HepG2 (cell line): ENCODE data around the gene RPL32. TPM values are rescaled to one million over a fixed set of nuclear protein-coding genes. Genes with fewer than 3 reads are reported as not detected.

Source experiments
- AKNA ChIP-seq: sonication (generic); formaldehyde crosslinking; IDR thresholded peaks from 2 replicates; pipeline ENCODE4 v1.4.0; 2020; ENCODE audit warnings: missing genetic modification reagents, borderline replicate concordance
- ATF1 ChIP-seq: IDR thresholded peaks from 2 replicates; pipeline ENCODE4 v1.6.1; 2016; ENCODE audit warnings: mild to moderate bottlenecking, control low read depth
- ATF7-NPFF ChIP-seq: sonication (generic); formaldehyde crosslinking; IDR thresholded peaks from 2 replicates; pipeline ENCODE4 v1.8.1; 2023; ENCODE audit warnings: mild to moderate bottlenecking, low read depth, missing genetic modification reagents, moderate library complexity
- DNMT3B ChIP-seq: conservative IDR thresholded peaks from 2 replicates; pipeline ENCODE4 v1.6.1; 2016; ENCODE audit warnings: missing biosample characterization, control low read depth
- ETV5 ChIP-seq: IDR thresholded peaks from 2 replicates; pipeline ENCODE4 v1.6.1; 2018; ENCODE audit warnings: missing biosample characterization, missing genetic modification reagents, inconsistent platforms, borderline replicate concordance
- MED13 ChIP-seq: sonication (generic); formaldehyde crosslinking; IDR thresholded peaks from 2 replicates; pipeline ENCODE4 v1.5.0; 2020; ENCODE audit warnings: missing genetic modification reagents
- PHF21A ChIP-seq: sonication (generic); formaldehyde crosslinking; IDR thresholded peaks from 2 replicates; pipeline ENCODE4 v1.5.0; 2020; ENCODE audit warnings: mild to moderate bottlenecking, missing genetic modification reagents
- PRMT3 ChIP-seq: sonication (generic); formaldehyde crosslinking; IDR thresholded peaks from 2 replicates; pipeline ENCODE4 v1.8.1; 2022; ENCODE audit warnings: low read depth, mild to moderate bottlenecking, moderate library complexity, missing genetic modification reagents, borderline replicate concordance
- SIN3A ChIP-seq: IDR thresholded peaks from 2 replicates; pipeline ENCODE4 v1.6.1; 2011; ENCODE audit warnings: low read depth, mild to moderate bottlenecking, control low read depth, low read length, borderline replicate concordance
- SMAD1 ChIP-seq: sonication (generic); formaldehyde crosslinking; IDR thresholded peaks from 2 replicates; pipeline ENCODE4 v1.4.0; 2020; ENCODE audit warnings: missing genetic modification reagents, low read depth, mild to moderate bottlenecking, borderline replicate concordance
- ZGPAT ChIP-seq: IDR thresholded peaks from 2 replicates; pipeline ENCODE4 v1.6.1; 2016; ENCODE audit warnings: mild to moderate bottlenecking
- ZNF232 ChIP-seq: sonication (generic); formaldehyde crosslinking; IDR thresholded peaks from 2 replicates; pipeline ENCODE4 v1.4.0; 2020; ENCODE audit warnings: missing genetic modification reagents, borderline replicate concordance
- ZNF256 ChIP-seq: sonication (generic); formaldehyde crosslinking; conservative IDR thresholded peaks from 2 replicates; pipeline ENCODE4 v1.4.0; 2020; ENCODE audit warnings: missing genetic modification reagents
- ZNF274 ChIP-seq: sonication (generic); formaldehyde crosslinking; IDR thresholded peaks from 2 replicates; pipeline ENCODE4 v1.5.1; 2020; ENCODE audit warnings: mild to moderate bottlenecking, missing genetic modification reagents
- ZNF326 ChIP-seq: sonication (generic); formaldehyde crosslinking; IDR thresholded peaks from 2 replicates; pipeline ENCODE4 v1.4.0; 2020; ENCODE audit warnings: missing genetic modification reagents, borderline replicate concordance
- ZNF33B ChIP-seq: sonication (generic); formaldehyde crosslinking; IDR thresholded peaks from 2 replicates; pipeline ENCODE4 v1.5.1; 2020; ENCODE audit warnings: mild to moderate bottlenecking, missing genetic modification reagents
- ZNF788 ChIP-seq: sonication (generic); formaldehyde crosslinking; IDR thresholded peaks from 2 replicates; pipeline ENCODE4 v1.5.0; 2020; ENCODE audit warnings: mild to moderate bottlenecking, missing genetic modification reagents, borderline replicate concordance
- polyA plus RNA-seq, 8 experiments: library from polyadenylated mRNA; depleted of rRNA in 3 of 8; stranded (reverse) in 7 of 8; unstranded in 1 of 8; fragments of >200 nt; fragmentation: Illumina TruSeq in 4 of 8; extraction: Trizol in 4 of 8; gene quantifications; 2 replicates each; pipeline versions ENCODE4 v1.2.1 to v1.2.3, GENCODE V29; 2011 to 2016; ENCODE audit warnings: low read depth in 4 of 8, missing spikeins in 1 of 8, mixed read lengths in 1 of 8; ENCODE audit not compliant: insufficient read depth in 1 of 8
- total RNA-seq, 5 experiments: library from RNA; depleted of rRNA; stranded (reverse); fragments of >200 nt; fragmentation: Illumina TruSeq; extraction: Trizol; gene quantifications; 2 replicates each; pipeline ENCODE4 v1.2.3, GENCODE V29; 2016; ENCODE audit warnings: low read depth in 1 of 5

The RPL32 gene
- total and polyA plus RNA-seq, 2 of the 13 experiments (the other 11 are each of a cell fraction or from before 2014, with no cell fraction given), result 1,781 to 2,401 TPM

DNA sequence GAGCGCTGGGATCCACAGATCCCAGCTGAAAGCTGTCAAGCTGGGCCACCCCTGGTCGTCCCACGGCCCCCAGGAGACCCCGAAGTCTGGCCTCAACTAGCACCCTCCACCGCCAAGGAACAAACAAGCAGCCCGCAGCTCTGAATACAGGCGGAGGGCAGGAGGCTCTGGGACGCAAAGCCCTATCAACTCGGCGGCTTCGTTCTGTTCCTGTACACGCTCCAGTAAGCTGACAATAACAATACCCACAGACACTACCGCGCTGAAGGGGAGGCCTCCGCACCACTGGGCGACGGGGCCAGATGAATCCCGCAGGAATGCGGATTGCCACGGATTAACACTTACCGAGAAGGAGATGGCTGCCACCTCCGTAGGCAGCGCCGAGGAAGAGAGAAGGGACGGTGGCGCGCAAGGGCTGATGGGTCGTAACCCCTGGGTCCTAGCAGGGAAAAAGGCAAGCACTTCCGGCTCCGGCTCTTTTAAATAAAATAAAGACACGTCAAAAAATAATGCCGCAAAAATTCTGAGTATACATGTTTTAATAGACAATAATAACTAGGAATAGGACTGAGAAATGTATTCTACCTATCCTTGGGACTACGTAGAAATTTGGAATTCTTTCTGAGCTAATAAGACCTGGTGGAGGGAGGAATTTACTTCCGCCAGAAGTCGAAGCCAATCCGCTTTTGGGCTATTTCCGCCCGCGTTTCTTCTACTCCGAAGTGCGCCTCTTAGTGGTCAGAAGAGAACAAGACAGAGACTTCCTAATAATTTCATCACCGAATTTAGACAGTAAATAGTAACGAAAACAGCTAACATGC is at the start of gene RPL32 (continued):
- TF ChIP-seq ZGPAT (CRISPR knock-in tag) (0 out of 2 replicates have a peak, but pooled peaks have one; percentile 52), ZNF232 (CRISPR knock-in tag) (peak; percentile 76; the same call in 1 of the 2 replicates), ZNF33B (CRISPR knock-in tag) (0 out of 2 replicates have a peak, but pooled peaks have one; percentile 31), ETV5 (CRISPR knock-in tag) (peak; percentile 80; the same call in 1 of the 2 replicates), AKNA (peak; percentile 75; the same call in 1 of the 2 replicates), PHF21A (no peak), ZNF274 (CRISPR knock-in tag) (peak; percentile 76; the same call in 1 of the 2 replicates), ZNF326 (CRISPR knock-in tag) (no peak), ATF7-NPFF (peak; percentile 76), DNMT3B (CRISPR knock-in tag) (peak; percentile 51; the same call in 1 of the 2 replicates), MED13 (CRISPR knock-in tag) (peak; percentile 84), ZNF256 (CRISPR knock-in tag) (0 out of 2 replicates have a peak, but pooled peaks have one; percentile 59), SMAD1 (CRISPR knock-in tag) (0 out of 2 replicates have a peak, but pooled peaks have one; percentile 34), ZNF788 (peak; percentile 34; the same call in 1 of the 2 replicates), SIN3A (0 out of 2 replicates have a peak, but pooled peaks have one; percentile 15), ATF1 (no peak), PRMT3 (CRISPR knock-in tag) (no peak)
